ENCODE results near the gene RABGAP1L.

DNA sequence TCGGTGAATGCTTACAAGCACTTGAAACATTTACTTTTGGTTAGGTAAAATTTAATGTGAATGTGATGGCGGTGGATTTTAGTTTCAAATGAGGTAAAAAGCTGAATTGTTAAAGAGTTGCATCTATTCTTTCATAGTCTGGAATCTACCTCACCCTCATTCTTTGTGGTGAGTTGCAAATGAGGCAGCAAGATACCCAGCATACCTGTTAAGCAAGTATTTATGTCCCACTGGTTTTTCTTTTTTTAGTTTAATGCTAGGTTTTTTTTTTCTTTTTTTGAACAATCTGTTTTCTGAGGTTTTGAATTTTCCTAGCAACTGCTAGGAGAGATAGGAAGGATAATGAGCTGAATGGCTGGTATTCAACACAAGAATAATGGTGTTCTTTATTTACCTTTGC is 712.6 kb downstream of the RABGAP1L start:
- TF ChIP-seq, protein P1, sequence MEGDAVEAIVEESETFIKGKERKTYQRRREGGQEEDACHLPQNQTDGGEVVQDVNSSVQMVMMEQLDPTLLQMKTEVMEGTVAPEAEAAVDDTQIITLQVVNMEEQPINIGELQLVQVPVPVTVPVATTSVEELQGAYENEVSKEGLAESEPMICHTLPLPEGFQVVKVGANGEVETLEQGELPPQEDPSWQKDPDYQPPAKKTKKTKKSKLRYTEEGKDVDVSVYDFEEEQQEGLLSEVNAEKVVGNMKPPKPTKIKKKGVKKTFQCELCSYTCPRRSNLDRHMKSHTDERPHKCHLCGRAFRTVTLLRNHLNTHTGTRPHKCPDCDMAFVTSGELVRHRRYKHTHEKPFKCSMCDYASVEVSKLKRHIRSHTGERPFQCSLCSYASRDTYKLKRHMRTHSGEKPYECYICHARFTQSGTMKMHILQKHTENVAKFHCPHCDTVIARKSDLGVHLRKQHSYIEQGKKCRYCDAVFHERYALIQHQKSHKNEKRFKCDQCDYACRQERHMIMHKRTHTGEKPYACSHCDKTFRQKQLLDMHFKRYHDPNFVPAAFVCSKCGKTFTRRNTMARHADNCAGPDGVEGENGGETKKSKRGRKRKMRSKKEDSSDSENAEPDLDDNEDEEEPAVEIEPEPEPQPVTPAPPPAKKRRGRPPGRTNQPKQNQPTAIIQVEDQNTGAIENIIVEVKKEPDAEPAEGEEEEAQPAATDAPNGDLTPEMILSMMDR (IDR thresholded peaks at IDR 0.05; ENCODE audit: extremely low read depth in 1 of 2, insufficient read depth in 1 of 2, low read depth in 1 of 2, low read length in 2 of 2): no peak
- no peak for TF ChIP-seq POLR2A (IDR thresholded peaks at IDR 0.05; ENCODE audit: low read depth, low read length)
- TF ChIP-seq EZH2 (IDR thresholded peaks at IDR 0.05; ENCODE audit: borderline replicate concordance, low read depth, low read length, severe bottlenecking): no peak
- TF ChIP-seq POLR2AphosphoS5 (IDR thresholded peaks at IDR 0.05; ENCODE audit: insufficient read depth, low read depth, low read length): no peak
- no peak for TF ChIP-seq MYC (IDR thresholded peaks at IDR 0.05; ENCODE audit: low read depth, low read length)
- TF ChIP-seq, protein P2, sequence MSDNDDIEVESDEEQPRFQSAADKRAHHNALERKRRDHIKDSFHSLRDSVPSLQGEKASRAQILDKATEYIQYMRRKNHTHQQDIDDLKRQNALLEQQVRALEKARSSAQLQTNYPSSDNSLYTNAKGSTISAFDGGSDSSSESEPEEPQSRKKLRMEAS (IDR thresholded peaks at IDR 0.05; ENCODE audit: insufficient read depth, insufficient read length): no peak
- no peak for TF ChIP-seq JUN (IDR thresholded peaks at IDR 0.05; ENCODE audit: borderline replicate concordance, insufficient read depth, insufficient read length, low read depth)
- TF ChIP-seq GATA2 (IDR thresholded peaks at IDR 0.05; ENCODE audit: insufficient read depth, insufficient read length, low read depth, low read length): no peak
- TF ChIP-seq FOS (IDR thresholded peaks at IDR 0.05; ENCODE audit: borderline replicate concordance, insufficient read depth, low read length): no peak

All from endothelial cell of umbilical vein (primary cell).